Astrocyte (in vitro differentiated cells and primary cell): ENCODE measurements around the gene LRRN4.

ENCODE experiments used
- CTCF ChIP-seq: IDR thresholded peaks from 2 replicates; pipeline ENCODE4 v1.5.1; 2011; ENCODE audit warnings: low read depth, mild to moderate bottlenecking, inconsistent platforms, low read length, moderate library complexity; ENCODE audit not compliant: insufficient read depth
- EZH2 ChIP-seq: IDR thresholded peaks from 2 replicates; pipeline ENCODE4 v1.6.1; 2012; ENCODE audit warnings: mild to moderate bottlenecking, low read length, inconsistent platforms; ENCODE audit not compliant: insufficient read depth

GRCh38 chr20:6055161-6055783 is 1.4 kb upstream of the LRRN4 start:
- no peak for TF ChIP-seq CTCF
- TF ChIP-seq EZH2: no peak
